Neutrophil (primary cell): Measurements from ENCODE around the gene JAG1.

Source experiments
- H3K27ac ChIP-seq: fragments of 200-600 bp; sonication (generic); 2 replicates; pipeline ENCODE4 v1.5.1; 2016; ENCODE audit warnings: mild to moderate bottlenecking, moderate library complexity
- H3K27me3 ChIP-seq: fragments of 200-600 bp; sonication (generic); 2 replicates; pipeline ENCODE4 v1.6.0; 2016; ENCODE audit warnings: mild to moderate bottlenecking
- H3K36me3 ChIP-seq: fragments of 200-600 bp; sonication (generic); 2 replicates; pipeline ENCODE4 v1.5.1; 2017
- H3K4me1 ChIP-seq, 2 experiments: fragments of 200-600 bp in 1 of 2; sonication (generic) in 1 of 2; 1 replicate in 1 of 2; 2 replicates in 1 of 2; pipeline versions ENCODE4 v1.5.1 to v1.6.1; 2013 to 2016; ENCODE audit warnings: low read depth in 1 of 2, low read length in 1 of 2, mild to moderate bottlenecking in 1 of 2, moderate library complexity in 1 of 2; ENCODE audit not compliant: control insufficient read depth in 1 of 2, insufficient read depth in 1 of 2
- H3K4me3 ChIP-seq, 2 experiments: fragments of 200-600 bp in 1 of 2; sonication (generic) in 1 of 2; 1 replicate in 1 of 2; 2 replicates in 1 of 2; pipeline ENCODE4 v1.5.1; 2013 to 2016; ENCODE audit warnings: low read depth in 1 of 2, low read length in 1 of 2, mild to moderate bottlenecking in 1 of 2, moderate library complexity in 1 of 2
- H3K9me3 ChIP-seq: fragments of 200-600 bp; sonication (generic); 2 replicates; pipeline ENCODE4 v1.5.1; 2016
- CTCF ChIP-seq: fragments of 200-600 bp; sonication (generic); IDR thresholded peaks from 2 replicates; pipeline ENCODE4 v1.5.1; 2016; ENCODE audit warnings: antibody characterized with exemption

Gene JAG1

GRCh38 chr20:10611357-10611756, 62.4 kb downstream of the JAG1 start:
- Histone ChIP-seq H3K27me3 (no peaks in the 10 kb centered on the region), H3K4me3 (no peak overlapping the region), H3K4me1 (no peaks in the 10 kb centered on the region), H3K27ac (no peak overlapping the region), H3K9me3 (no peaks in the 10 kb centered on the region), H3K36me3 (peaks cover 23% of the 10 kb centered on the region)
- no peak for TF ChIP-seq CTCF

- TF ChIP-seq CTCF = no peak
- H3K4me1 ChIP-seq = no peaks in the 10 kb centered on the region
- H3K27ac ChIP-seq = no peak overlapping the region
Observed at GRCh38 chr20:10610251-10610650, 63.5 kb downstream of the JAG1 start.

GRCh38 chr20:10609770-10610169, 64.0 kb downstream of the JAG1 start:
- peaks cover 23% of the 10 kb centered on the region for H3K36me3 ChIP-seq
- no peaks in the 10 kb centered on the region for H3K4me1 ChIP-seq
- H3K27me3 ChIP-seq = no peaks in the 10 kb centered on the region
- no peak overlapping the region for H3K4me3 ChIP-seq
- no peak overlapping the region for H3K27ac ChIP-seq
- H3K9me3 ChIP-seq = no peaks in the 10 kb centered on the region
- no peak for TF ChIP-seq CTCF

More at GRCh38 chr20:10610251-10610650, 63.5 kb downstream of the JAG1 start:
- no peaks in the 10 kb centered on the region for H3K9me3 ChIP-seq
- H3K27me3 ChIP-seq = no peaks in the 10 kb centered on the region
- no peak overlapping the region for H3K4me3 ChIP-seq
- H3K36me3 ChIP-seq = peaks cover 23% of the 10 kb centered on the region

- H3K27ac ChIP-seq = no peak overlapping the region
- peaks cover 25% of the 10 kb centered on the region for H3K36me3 ChIP-seq
- no peak overlapping the region for H3K4me3 ChIP-seq
- H3K9me3 ChIP-seq = no peaks in the 10 kb centered on the region
- no peaks in the 10 kb centered on the region for H3K4me1 ChIP-seq
- TF ChIP-seq CTCF = no peak
- H3K27me3 ChIP-seq = no peaks in the 10 kb centered on the region
Observed at GRCh38 chr20:10609276-10609675, 64.5 kb downstream of the JAG1 start.

GRCh38 chr20:10605547-10606195, 68.1 kb downstream of the JAG1 start:
- Histone ChIP-seq H3K4me1 (no peaks in the 10 kb centered on the region), H3K36me3 (peaks cover 24% of the 10 kb centered on the region), H3K27me3 (no peaks in the 10 kb centered on the region), H3K9me3 (no peaks in the 10 kb centered on the region), H3K4me3 (no peak overlapping the region), H3K27ac (no peak overlapping the region)
- no peak for TF ChIP-seq CTCF
